RPMI8226 (cell line): ENCODE results near the gene ZBTB34.

ENCODE experiments used
- DNase-seq: peaks from one replicate; pipeline ENCODE4 v3.0.0-alpha.2; 2015

Gene ZBTB34

DNA sequence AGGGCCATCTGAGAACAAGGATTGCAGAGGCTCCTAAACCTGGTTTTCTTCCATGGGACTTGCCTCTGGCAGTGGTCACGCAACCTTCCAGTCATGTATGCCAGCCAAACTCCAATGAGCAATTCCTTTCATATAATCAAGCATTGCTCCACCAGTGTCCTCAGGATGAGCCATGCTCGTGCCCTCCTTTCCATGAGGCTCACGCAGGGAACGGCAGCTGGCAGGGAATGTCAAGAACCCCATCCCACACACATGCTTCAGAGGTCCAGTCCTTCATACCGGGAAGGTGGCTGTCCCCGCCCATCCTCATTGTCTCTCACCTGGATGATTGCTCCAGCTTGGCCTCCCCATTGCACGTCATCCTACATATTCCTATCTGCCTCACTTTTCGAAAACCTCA is 13.4 kb upstream of the ZBTB34 start:
- no peak for DNase-seq

DNA sequence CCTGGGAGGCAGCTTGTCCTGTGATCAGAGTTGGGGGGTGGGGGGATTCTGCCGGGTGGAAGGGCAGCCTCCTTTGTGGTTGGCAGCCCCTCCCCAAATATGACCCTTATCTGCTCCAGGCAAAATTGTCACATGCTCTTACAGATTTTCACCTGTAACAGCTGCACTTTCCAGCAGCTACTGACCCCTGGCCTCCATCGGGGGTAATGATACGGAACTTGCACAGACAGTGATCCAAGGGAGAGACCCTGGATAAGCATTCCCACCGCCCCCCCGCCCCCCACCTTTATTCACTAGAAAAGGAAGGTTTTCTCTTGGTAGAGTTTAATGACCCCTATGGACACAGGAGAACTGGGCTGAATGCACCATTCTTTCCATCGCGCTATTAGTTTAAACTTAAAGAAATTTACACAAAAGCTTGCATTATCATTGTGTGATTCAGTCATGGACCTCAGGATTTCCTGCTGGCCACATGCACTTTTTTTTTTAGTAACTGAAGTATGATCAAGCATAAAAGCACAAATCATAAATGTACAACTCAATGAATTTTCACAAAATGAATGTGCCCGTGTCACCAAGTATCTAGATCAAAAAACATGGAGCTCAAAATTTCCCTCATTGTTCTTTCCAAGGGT is 10.7 kb upstream of the ZBTB34 start:
- DNase-seq: no peak

DNA sequence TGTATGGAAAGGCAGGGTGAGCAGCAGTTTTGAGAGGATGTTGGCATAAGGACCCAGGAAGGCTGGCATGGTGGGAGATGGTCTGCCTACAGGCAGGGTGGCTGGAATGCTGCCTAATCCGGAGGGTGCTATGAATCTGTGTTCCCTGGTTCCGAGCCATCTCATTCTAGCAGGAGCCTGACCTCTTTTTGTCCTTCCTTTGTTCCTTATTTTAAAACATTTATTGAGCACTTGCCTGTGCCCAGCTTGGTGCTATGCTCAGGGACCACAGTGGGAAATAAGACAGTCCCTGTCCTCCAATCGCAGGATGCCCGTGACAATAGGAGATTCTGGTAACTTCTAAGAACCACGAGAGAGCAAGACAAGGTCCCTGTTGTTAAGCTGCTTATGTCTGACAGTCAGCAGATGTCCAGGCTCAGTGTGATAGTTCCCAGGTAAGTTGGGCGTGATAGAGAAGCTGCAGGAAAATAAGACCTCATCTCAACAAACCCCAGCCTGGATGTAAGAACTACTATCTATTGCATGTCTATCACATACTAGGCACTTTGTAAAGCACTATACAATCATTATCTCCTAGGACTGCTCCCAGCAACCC is 9.1 kb upstream of the ZBTB34 start:
- DNase-seq: no peak

DNA sequence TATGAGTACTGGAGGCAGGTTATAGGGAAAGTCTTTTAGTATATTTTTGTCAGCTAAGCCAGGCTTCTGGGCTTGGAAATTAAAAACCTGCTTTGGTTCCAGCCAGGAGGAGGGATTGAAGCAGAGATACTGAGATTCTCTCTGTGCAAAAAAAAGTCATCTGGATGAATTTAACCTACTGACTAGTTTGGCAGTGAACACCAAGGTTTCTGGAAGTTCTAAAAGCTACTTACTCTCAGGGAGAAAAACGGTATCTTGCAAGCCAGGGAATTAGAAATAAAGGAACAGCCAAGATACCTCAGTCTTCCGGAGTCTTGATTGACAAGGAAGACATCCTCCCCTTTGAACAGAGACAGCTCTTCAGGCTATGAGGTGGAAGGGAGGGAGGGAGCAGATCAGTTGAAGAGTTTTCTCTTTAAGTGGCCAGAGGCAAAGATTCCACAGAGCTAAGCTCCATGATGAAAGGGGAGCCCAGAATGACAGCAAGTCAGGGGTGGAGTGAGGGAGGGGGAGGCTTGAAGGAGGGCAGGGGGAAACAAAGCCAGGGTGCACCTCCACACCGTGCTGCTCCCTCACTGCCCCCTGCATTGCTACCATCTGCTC is 8.3 kb upstream of the ZBTB34 start:
- DNase-seq: no peak

DNA sequence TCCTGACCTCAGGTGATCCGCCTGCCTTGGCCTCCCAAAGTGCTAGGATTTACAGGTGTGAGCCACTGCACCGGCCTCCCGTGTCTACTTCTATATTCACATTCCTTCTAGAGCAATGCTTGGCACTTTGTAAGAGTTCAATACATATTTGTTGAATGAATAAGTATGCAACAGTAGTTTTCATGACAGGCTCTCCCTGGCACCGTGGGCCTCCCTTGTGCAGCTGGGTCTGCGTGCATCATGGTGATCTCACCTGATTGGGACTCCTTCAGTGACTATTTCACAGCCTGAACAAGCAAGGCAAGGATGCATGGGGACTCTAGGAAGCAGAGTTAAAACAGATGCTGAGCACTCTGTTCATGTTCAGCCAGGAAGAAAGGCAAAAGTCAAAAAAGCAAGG is 6.8 kb upstream of the ZBTB34 start:
- no peak for DNase-seq

GRCh38 chr9:126854734-126855133 is 5.7 kb upstream of the ZBTB34 start:
- no peak for DNase-seq

- no peak for DNase-seq
Observed at GRCh38 chr9:126856326-126856877, 4.0 kb upstream of the ZBTB34 start.

- DNase-seq: peak; percentile 83
Observed at GRCh38 chr9:126857261-126857960, 3.0 kb upstream of the ZBTB34 start.

GRCh38 chr9:126859111-126859510 is 1.3 kb upstream of the ZBTB34 start:
- no peak for DNase-seq

DNA sequence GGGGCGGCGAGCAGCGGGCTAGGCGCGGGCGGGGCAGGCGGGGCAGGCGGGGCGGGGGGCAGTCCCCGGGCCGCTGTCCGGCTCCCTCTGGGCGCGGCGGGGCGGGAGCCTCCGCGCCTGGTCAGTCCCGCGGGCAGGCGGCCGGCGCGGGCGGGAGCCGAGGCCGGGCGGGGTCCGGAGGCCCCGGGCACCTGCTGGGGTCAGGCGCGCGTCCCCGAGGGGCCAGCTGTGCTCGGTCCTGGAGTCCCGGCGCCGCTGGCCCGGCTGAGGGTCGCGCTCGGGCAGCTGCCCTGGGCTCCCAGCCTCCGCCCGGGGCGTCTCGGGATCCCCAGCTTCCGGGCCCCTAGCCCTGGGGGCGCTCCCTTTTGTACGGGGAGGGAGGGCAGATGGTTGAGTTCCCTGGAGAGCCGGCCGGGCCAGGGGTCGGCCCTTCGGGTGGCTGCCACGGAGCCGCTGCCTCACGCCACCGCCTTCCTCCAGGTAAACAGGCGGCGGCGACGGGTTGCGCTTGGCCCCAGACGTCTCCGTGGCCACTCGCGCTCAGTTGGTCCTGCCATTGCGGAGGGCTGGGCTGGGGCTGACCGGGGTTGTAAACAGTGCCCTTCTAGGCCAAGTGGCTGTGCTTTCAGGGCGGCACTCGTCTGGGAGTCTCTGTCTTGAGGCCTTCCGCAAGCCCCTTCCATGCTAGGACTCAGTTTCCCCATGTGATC is 473 bp downstream of the ZBTB34 start:
- DNase-seq: peak; percentile 50

GRCh38 chr9:126861707-126862103 is 1.3 kb downstream of the ZBTB34 start:
- DNase-seq: peak; percentile 63

DNA sequence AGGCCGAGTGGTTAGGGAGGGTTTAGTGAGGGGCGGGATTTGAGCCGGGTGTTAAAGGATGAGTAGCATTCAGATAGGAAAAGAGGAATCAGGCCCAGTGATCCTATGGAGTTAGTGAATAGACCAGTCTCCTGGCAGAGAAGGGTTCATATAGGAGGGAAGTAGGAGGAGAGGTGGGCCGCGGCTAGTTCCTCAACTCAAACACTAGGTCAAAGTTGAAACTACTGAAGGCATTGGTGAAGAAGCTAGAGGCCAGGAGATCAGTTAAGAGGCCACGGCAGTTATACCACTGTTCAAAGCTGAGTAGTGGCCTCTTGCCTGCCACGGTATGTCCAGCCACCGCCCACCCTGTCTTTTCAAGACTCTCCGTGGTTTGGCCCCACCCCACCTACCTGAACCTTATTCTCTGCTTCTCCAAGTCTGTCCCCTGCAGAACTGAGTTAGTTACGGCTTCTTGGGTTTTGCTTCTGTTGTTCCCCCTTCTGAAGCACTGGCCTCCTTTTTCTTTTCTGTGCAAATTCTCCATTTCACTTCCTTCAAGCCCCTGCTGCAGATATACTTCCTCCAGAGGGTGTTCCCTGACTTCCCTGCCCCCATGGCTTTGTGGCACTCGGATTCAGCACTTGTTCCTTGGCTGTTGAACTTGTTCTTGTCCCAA is 1.8 kb downstream of the ZBTB34 start:
- DNase-seq: no peak

DNA sequence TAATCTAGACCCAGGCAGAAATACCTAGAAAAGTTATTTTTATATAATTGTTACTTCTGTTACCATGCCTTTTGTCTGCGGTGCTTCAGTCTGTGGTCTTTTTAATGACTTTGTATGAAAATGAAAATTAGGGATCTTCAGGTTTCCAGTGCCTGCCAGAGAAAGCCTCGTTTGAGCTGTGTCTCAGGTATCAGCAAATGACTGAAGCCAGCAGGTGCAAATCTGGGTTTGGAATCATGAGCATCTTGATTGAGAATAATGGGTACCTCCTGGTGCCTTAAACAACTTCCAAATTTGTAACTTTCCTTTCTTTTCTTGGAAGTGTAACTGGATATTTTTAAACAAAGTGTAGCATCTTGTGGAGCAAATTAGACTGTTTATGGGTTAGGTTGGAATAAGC is 4.3 kb downstream of the ZBTB34 start:
- no peak for DNase-seq

- no peak for DNase-seq
Observed at GRCh38 chr9:126869368-126869767, 8.9 kb downstream of the ZBTB34 start.

- DNase-seq: no peak
Observed at GRCh38 chr9:126872516-126872915, 12.1 kb downstream of the ZBTB34 start.

DNA sequence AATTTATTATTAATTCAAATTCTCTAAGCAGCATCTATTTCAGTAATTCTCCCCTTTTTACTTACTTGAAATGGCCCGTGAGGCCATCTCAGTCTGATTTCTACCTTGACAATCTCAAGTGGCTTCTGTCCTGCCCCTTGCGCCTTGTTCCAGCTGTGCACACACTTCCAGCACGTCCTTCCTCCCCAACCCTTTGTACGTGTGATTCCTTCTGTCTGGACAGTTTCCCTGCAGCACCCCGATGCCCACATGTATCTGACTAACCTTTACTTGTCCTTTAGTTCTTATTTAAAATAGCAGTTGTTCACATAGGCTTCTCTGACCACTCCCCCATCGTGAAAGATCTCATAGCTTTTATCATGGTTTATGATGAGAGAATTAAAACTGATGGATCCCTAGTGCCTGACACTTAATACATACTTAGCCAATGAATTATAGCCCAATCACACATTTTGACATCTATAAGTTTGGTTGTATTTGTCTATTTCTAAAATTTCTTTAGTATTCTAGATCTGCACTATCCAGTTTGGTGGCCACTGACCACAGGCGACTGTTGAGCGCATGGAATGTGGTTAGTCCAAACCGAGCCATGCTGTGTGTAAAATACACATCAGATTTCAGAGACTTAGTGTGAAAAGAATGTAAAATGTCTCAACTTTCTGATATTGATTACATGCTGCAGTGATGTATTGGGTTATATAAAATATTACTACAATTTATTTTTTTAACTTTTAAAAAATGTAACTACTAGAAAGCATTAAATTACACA is 14.3 kb downstream of the ZBTB34 start:
- DNase-seq: no peak

DNA sequence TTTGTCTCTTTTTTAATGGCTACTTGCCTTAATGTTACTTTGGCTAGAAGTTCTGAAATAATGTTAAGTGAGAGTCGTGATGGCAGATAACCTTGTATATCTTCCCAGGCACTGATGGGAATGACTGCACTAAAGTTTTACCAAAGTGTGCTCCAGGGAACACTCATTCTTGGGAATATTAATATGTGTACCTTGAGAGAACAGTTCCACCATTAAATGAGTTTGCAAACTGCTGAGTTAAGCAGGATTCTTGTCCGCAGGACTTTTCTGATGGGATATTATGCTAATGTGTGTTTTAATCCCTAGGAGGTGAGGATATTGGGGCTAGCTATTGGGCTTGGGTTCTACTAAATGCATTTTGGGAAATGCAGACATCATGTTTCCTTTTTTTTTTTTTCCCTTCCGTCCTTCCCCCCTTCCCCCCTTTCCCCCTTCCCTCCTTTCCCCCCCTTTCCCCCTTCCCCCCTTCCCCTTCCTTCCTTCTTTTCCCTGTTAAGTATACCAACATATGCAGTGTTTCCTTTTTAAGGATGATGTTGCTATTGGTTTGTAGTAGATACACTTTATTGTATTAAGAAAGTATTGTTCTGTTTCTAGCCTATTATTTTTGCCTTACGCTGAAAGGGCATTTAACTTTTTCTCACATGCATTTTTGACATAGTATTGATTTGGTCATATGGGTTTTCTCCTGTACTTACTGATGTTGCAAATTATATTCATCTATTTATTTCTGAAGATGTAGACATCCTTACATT is 15.5 kb downstream of the ZBTB34 start:
- no peak for DNase-seq

DNA sequence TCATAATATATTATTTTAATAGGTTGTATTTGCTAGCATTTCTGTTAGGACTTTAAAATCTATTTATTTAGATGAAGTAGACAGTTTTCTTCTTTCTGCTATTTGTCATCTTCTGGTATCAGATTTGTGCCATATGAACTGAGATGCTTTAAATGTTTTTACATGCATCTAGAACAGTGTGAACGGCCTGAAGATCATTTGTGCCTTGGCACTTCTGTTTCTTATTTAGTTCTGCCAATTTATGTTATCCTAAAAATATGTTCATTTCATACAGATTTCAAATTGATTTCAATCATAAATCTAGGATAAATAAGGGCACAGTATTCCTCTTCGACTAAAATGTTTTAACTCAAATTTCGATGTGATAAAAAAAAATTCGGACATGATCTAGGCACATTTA is 16.1 kb downstream of the ZBTB34 start:
- DNase-seq: no peak

- DNase-seq: no peak
Observed at GRCh38 chr9:126877418-126877817, 17.0 kb downstream of the ZBTB34 start.

- no peak for DNase-seq
Observed at GRCh38 chr9:126879288-126879687, 18.8 kb downstream of the ZBTB34 start.
